Stomach (tissue), 9 donors: ENCODE measurements around the gene BABAM2. TPM values are rescaled to one million over a fixed set of nuclear protein-coding genes. Genes with fewer than 3 reads are reported as not detected.
A peak's percentile ranks its signal among the peaks of the same experiment; 100 is the strongest.

Experiments
- DNase-seq, 2 donors: peaks; one replicate each; pipeline versions ENCODE4 v3.0.0 to v3.0.0-alpha.2; 2013 to 2019
- H3K27ac ChIP-seq, 5 donors: fragments of 200-600 bp in 4 of 5; sonication (generic) in 4 of 5; one replicate each; pipeline ENCODE4 v1.5.1; 2013 to 2019; ENCODE audit warnings: mild to moderate bottlenecking in 1 of 5, moderate library complexity in 1 of 5
- H3K27me3 ChIP-seq, 3 donors: fragments of 200-600 bp; sonication (generic); one replicate each; pipeline ENCODE4 v1.5.1; 2017 to 2019; ENCODE audit warnings: mixed run types in 1 of 3
- H3K36me3 ChIP-seq, 4 donors: fragments of 200-600 bp; sonication (generic); 1 replicate in 3 of 4; 2 replicates in 1 of 4; pipeline ENCODE4 v1.5.1; 2016 to 2019
- H3K4me1 ChIP-seq, 4 donors: fragments of 200-600 bp; sonication (generic); one replicate each; pipeline ENCODE4 v1.5.1; 2016 to 2019
- H3K4me3 ChIP-seq, 4 donors: fragments of 200-600 bp; sonication (generic) in 3 of 4; one replicate each; pipeline ENCODE4 v1.5.1; 2016 to 2019; ENCODE audit warnings: mild to moderate bottlenecking in 1 of 4
- H3K9me3 ChIP-seq, 4 donors: fragments of 200-600 bp; sonication (generic); one replicate each; pipeline ENCODE4 v1.5.1; 2016 to 2019
- CTCF ChIP-seq, 7 experiments: fragments of 450-650 bp in 4 of 7; fragments of 200-600 bp in 3 of 7; sonication (generic) in 3 of 7; IDR thresholded peaks; one replicate each; pipeline ENCODE4 v1.5.1; 2016 to 2019; ENCODE audit warnings: antibody characterized with exemption in 7 of 7, control low read depth in 2 of 7, mild to moderate bottlenecking in 1 of 7
- EP300 ChIP-seq: sonication (generic); formaldehyde crosslinking; IDR thresholded peaks from one replicate; pipeline ENCODE4 v1.6.1; 2017; ENCODE audit warnings: antibody characterized with exemption
- POLR2A ChIP-seq, 4 donors: fragments of 450-650 bp; IDR thresholded peaks; one replicate each; pipeline ENCODE4 v1.6.1; 2016; ENCODE audit warnings: antibody characterized with exemption in 4 of 4, control low read depth in 2 of 4, mild to moderate bottlenecking in 1 of 4, moderate library complexity in 1 of 4
- POLR2AphosphoS5 ChIP-seq, 3 donors: sonication (generic); formaldehyde crosslinking; IDR thresholded peaks; one replicate each; pipeline ENCODE4 v1.6.1; 2016; ENCODE audit warnings: antibody characterized with exemption in 3 of 3
- WGBS, 5 donors: extraction: QIAGEN DNeasy Blood & Tissue Kit in 3 of 5; methylation state at CpG; one replicate each; pipeline versions ENCODE4 v1.1.5 to v1.1.7; 2013 to 2018; 5-methylcytosine and 5-hydroxymethylcytosine counted together
- intact Hi-C: fragments of 100-400 bp; cut with DNase I; formaldehyde crosslinking; loops from one replicate; pipeline ENCODE4 v1.15.1; 2023; ENCODE audit warnings: low total_unique reads
- polyA plus RNA-seq, 3 donors: library from polyadenylated mRNA; stranded (reverse); fragments of 200-250 nt; gene quantifications; one replicate each; pipeline ENCODE4 v1.2.3, GENCODE V29; 2013
- total RNA-seq, 5 donors: library from RNA; depleted of rRNA; stranded (reverse); fragments of >200 nt; gene quantifications; one replicate each; pipeline versions ENCODE4 v1.1.0 to v1.2.3, GENCODE V29; 2014 to 2016
- donor health status: healthy with polysubstance abuse.
- donor health status: Bipolar disorder and iron deficiency.
- donor health status: healthy.

The BABAM2 gene
- total and polyA plus RNA-seq, 8 donors: 14.2 to 41.4 (median 22.8) TPM

GRCh38 chr2:28318462-28319117, 428.1 kb downstream of the BABAM2 start:
- H3K4me1 ChIP-seq: peaks cover 6 to 33% (median 19%) of the 10 kb centered on the region in 4 donors
- H3K4me3 ChIP-seq: no peak overlapping the region
- no peaks in the 10 kb centered on the region for H3K9me3 ChIP-seq
- peak overlapping the region; percentile 14 to 67 (median 35) for H3K27ac ChIP-seq
- DNase-seq: peak in 1 of 2 donors; percentile 48
- WGBS, 5 donors: 28 to 59% (median 41%) methylated on average over 6 of the region's 6 CpGs
- TF ChIP-seq EP300 (no peak), POLR2A (IDR thresholded peaks at IDR 0.05) (no peak), CTCF (IDR thresholded peaks at IDR 0.05) (no peak), POLR2AphosphoS5 (IDR thresholded peaks at IDR 0.05) (no peak)
- intact Hi-C loops: no loop called here
- no peaks in the 10 kb centered on the region for H3K36me3 ChIP-seq
- no peaks in the 10 kb centered on the region for H3K27me3 ChIP-seq

DNA sequence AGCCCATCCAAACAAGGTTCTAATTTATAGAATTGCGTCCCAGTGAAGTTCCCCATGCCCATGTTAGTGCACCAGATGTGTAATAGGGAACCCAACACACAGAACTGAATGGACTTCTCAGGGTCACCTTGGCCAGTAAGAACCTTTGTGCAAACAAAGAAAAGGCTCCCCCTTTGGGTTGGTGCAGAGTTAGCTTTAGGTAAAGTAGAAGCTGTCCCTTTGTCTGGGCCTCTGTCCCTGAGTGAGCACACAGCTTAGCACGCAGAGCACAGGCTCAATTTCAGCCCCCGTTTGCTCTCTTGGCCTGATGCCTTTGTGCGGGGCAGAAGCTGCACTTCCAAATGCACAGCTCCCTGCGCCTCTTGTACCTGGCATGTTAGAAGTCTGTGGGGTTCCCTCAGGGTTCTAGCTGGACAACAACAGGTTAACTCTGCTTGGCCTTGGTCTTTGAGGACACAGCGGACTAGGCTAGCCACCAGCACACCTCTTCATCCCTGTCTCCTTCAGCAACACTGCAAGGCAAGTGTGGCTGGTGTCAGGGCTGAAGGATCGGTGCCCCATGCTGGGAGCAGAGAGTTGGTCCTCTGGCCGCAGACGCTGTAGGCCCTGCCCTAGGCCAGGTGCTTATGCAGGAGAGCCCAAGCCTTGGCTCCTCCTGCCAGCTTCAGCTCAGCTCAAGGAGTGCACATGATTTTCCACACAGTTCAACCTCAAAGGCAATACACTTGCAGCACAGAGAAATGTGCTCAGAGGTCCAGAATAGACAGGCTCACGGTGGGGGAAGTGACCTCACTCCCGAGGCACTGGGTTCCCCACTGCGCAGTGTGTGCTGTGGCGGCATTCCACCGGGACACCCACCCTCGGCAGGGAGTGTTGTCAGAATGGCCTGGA, 428.8 kb downstream of the BABAM2 start:
- 66 to 79% (median 69%) methylated on average over 14 to 15 of the region's 15 CpGs for WGBS, 5 donors

GRCh38 chr2:28320009-28320365, 429.5 kb downstream of the BABAM2 start:
- 92 to 99% (median 95%) methylated on average over 6 of the region's 6 CpGs for WGBS, 5 donors
- Histone ChIP-seq H3K9me3 (no peaks in the 10 kb centered on the region), H3K27me3 (no peaks in the 10 kb centered on the region), H3K4me1 (peaks cover 6 to 33% (median 19%) of the 10 kb centered on the region in 4 donors), H3K4me3 (no peak overlapping the region), H3K27ac (no peak overlapping the region), H3K36me3 (no peaks in the 10 kb centered on the region)
- intact Hi-C loops: no loop called here
- no peak for DNase-seq
- no peak for TF ChIP-seq POLR2AphosphoS5 (IDR thresholded peaks at IDR 0.05)
- TF ChIP-seq CTCF (IDR thresholded peaks at IDR 0.05): no peak
- TF ChIP-seq EP300: no peak

More for the DNA sequence above, 428.8 kb downstream of the BABAM2 start:
- no peaks in the 10 kb centered on the region for H3K27me3 ChIP-seq
- H3K4me3 ChIP-seq: no peak overlapping the region
- no peaks in the 10 kb centered on the region for H3K9me3 ChIP-seq
- peaks cover 6 to 33% (median 19%) of the 10 kb centered on the region in 4 donors for H3K4me1 ChIP-seq
- TF ChIP-seq CTCF (IDR thresholded peaks at IDR 0.05) (no peak), POLR2A (IDR thresholded peaks at IDR 0.05) (no peak), POLR2AphosphoS5 (IDR thresholded peaks at IDR 0.05) (no peak), EP300 (no peak)
- no peaks in the 10 kb centered on the region for H3K36me3 ChIP-seq
- peak overlapping the region in 3 of 5 donors; percentile 14 to 39 (median 16) for H3K27ac ChIP-seq
- intact Hi-C loops: no loop called here
- no peak for DNase-seq

GRCh38 chr2:28320371-28320770, 429.8 kb downstream of the BABAM2 start:
- Histone ChIP-seq H3K9me3 (no peaks in the 10 kb centered on the region), H3K36me3 (no peaks in the 10 kb centered on the region), H3K27ac (no peak overlapping the region), H3K4me1 (peaks cover 6 to 33% (median 19%) of the 10 kb centered on the region in 4 donors), H3K4me3 (no peak overlapping the region), H3K27me3 (no peaks in the 10 kb centered on the region)
- TF ChIP-seq POLR2AphosphoS5 (IDR thresholded peaks at IDR 0.05) (no peak), EP300 (no peak), POLR2A (IDR thresholded peaks at IDR 0.05) (no peak), CTCF (IDR thresholded peaks at IDR 0.05) (no peak)
- WGBS, 5 donors: 88 to 97% (median 92%) methylated on average over 6 to 7 of the region's 7 CpGs
- intact Hi-C loops: no loop called here
- DNase-seq: no peak
